GM21447 (cell line): ENCODE measurements around the gene C1orf50.
A peak's percentile ranks its signal among the peaks of the same experiment; 100 is the strongest.

Experiments
- ATAC-seq: cut with Tn5 transposase; IDR thresholded peaks from one replicate; pipeline ENCODE4 v1.9.1; 2021; ENCODE audit not compliant: unreplicated experiment

C1orf50 gene

GRCh38 chr1:42758641-42759040 lies 8.4 kb upstream of the C1orf50 start:
- ATAC-seq, result no peak

DNA sequence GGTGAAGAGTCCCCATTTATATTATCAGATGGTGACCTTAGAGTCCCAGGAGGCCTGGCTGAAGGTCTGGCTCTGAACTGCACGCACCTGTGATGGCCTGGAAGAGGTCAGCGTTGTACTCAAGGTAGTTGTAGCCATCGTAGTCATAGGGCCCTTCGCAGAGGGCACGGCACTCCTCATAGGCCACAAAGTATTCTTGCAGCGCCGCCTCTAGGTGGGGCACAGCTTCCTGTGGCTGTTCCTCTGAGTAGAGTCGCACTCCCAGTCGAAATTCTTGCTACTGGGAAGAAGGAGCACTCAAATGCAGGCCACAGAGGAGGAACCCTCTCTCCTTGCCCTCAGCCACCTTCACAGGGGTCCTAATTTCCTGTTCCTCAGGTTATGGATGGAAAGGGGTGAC lies 7.9 kb upstream of the C1orf50 start:
- no peak for ATAC-seq

DNA sequence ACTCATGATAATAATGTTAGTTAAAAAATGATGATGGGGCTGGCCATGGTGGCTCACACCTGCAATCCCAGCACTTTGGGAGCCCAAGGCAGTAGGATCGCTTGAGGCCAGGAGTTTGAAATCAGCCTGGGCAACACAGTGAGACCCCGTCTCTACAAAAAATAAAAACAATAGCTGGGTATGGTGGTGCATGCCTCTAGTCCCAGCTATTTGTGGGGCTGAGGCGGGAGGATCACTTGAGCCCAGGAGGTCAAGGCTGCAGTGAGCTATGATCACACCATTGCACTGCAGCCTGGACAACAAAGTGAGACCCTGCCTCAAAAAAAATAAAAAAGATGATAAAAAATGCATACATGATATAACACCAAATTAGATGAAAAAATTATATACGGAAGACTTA lies 5.5 kb upstream of the C1orf50 start:
- ATAC-seq, result no peak

DNA sequence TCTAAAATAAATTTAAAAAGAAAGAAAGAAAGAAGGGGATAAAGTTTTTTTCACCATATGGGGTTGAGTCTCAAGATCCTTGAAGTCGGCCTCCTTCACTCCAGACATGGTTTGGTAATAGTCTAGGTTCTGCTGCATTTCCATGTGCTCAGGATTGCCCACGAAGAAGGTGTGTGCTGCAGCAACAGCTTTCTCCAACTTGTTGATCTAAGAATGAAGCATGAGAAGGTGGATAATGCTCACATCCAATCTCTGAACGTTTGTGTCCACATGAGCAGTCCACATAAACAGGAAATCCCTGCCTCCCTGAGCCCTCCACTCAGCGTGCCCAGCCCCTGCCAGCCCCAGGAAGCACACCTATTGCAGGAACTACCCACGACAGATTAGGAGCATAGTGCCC lies 4.8 kb upstream of the C1orf50 start:
- no peak for ATAC-seq

- no peak for ATAC-seq
These were observed 1.8 kb upstream of the C1orf50 start for GRCh38 chr1:42765269-42765668.

GRCh38 chr1:42765832-42766740 lies 963 bp upstream of the C1orf50 start:
- ATAC-seq, result peak; percentile 27

GRCh38 chr1:42767510-42768000 lies 506 bp downstream of the C1orf50 start:
- peak; percentile 3 for ATAC-seq

- no peak for ATAC-seq
These were observed 1.1 kb downstream of the C1orf50 start for GRCh38 chr1:42768172-42768571.

GRCh38 chr1:42769811-42770210 lies 2.8 kb downstream of the C1orf50 start:
- no peak for ATAC-seq

DNA sequence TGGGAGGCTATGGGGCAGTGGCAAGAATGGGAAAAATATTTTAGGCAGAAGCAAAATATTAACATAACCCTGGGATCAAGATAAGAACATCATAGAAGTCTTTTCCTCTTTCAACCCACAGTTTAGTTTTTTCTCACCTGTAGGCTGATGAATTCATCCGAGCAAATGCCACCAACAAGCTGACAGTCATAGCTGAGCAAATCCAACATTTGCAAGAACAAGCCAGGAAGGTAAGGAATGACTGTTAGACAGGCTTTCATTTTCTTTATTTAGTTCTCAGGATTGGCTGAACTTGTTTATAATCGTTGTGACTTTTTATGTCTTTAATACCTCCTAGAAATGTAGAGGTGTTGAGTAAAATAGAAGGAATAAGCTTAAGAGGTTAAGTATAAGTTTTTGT lies 6.4 kb downstream of the C1orf50 start:
- ATAC-seq, result no peak

DNA sequence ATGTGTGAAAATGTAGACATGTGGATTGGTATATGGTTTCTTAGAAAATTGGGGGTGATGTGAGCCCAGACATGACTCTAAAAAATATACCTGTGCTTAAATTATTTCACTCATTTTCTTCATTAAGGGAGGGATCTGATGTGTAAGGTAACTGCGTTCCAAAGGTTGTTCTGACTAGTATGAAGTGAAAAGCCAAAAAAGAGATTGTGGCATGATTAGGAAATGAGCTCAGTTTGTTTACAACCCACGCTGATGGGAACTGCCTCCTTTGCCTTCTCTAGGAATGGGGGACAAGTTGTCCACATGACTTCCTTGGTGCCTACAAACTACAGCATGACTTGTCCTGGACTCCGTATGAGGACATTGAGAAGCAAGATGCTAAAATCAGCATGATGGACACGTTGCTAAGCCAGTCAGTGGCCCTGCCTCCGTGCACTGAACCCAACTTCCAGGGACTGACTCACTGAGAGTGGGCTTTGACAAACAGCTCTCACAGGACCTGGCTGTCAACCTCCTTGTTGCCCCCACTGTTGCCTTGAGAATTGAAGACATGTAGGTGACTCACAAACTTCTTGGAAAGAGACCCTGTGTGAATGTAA lies 8.0 kb downstream of the C1orf50 start:
- no peak for ATAC-seq

GRCh38 chr1:42776502-42776901 lies 9.5 kb downstream of the C1orf50 start:
- ATAC-seq, result no peak

DNA sequence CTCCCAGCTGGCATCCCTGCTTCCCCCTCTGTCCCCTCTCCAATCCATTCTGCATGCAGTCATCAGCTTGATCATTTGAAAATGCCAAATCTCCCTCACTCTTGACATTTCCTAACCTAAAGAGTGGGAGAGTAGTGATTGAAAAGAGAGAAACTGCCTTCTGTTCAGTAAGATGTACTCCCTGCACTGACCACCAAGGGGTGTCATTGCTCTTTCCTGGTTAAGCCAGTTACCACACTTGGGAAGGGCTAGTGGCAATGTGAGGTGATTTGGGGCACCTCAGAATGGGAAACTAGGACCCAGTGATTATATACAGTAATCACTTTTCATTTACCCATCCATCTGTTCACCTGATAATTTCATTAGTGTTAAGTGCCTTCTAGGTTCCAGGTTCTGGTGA lies 10.8 kb downstream of the C1orf50 start:
- ATAC-seq, result no peak

DNA sequence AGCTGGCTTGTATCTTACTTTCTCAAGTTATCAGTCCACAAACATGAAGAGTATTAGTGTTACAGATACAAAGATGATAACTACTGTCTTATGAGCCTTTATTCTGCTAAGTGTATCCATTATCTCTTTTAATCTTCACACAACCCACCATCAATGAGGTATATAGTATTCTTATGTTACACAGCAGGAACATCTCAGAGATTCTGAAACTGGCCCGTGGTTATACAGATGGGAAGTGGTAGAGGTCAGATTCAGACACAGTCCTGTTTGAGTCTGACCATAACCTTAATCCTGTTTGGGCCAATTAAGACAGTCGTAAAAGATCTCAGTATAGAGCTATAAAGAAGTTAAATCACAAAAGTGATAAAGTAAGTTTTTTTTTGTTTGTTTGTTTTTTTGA lies 12.7 kb downstream of the C1orf50 start:
- no peak for ATAC-seq

DNA sequence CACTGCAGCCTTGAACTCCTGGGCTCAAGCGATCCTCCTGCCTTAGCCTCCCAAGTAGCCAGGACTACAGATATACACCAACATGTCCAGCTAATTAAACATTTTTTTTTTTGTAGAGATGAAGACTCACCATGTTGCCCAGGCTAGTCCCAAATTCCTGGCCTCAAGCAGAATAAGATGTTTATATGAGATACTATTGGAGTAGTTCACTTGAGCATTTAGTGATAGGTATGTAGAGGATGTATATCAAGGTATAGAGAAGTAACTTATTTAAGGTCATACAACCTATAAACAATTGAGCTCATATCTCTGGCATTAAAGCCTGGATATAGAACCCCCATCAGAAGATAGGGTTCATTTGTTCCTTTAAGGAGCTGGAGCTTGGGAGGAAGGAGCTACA lies 13.1 kb downstream of the C1orf50 start:
- no peak for ATAC-seq

DNA sequence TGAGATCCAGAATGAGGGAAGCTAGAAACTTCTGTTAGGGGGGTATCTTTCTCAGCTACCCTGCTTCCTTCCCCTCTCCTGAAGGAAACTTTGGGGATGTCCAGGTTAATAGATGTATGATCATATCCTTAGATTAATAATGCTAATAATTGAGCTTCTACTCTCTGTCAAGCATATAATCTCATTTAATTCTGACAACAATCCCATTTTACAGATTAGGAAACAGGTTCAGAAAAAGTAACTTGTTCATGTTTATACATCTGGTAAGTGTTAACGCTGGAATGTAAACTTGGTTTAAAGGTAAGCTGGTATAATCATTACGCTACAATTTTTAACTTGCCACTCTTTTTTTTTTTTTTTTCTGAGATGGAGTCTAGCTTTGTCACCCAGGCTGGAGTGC lies 16.0 kb downstream of the C1orf50 start:
- no peak for ATAC-seq

DNA sequence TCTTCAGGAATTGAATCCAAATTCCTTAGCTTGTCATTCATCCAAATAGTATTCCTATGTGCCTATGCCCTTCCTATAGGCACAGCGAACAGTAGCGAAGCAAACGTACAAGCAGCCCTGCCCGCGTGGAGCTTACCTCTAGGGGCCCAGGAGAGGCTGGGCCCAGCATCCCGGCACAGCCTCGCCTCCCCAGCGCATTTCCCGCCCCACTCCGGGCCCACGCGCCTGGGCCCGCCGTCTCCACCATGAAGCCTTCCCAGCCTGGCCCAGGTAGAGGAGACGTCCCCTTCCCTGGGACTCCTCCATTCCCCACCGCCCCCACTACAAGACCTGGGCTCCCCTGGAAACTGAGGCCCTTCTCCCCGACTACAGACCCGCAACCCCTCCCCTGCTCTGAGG lies 17.5 kb downstream of the C1orf50 start:
- no peak for ATAC-seq

GRCh38 chr1:42784946-42785693 lies 18.1 kb downstream of the C1orf50 start, which contains the start of gene TMEM269:
TSS of gene TMEM269 (plus strand) at chr1:42784991. CDS start at chr1:42789894, 4,903 bp downstream.
- no peak for ATAC-seq

DNA sequence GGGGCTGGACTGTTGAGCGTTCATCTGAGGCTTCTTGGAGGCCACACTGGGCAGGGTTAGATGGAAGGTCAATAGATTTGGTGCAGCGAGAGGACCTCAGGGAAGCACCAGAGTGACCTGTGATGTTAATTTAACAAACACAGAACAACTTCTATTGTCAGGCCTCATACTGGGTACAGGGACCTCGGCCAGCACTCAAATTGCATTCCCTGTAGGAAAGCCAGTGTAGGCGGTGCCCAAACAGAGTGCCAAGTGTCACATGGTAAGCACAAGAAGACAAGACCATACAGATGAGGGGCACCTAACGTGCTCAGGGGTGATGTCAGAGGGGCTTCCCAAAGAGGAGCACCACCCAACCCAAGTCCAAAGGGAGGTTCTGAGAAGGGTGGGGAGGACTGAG lies 19.0 kb downstream of the C1orf50 start:
- ATAC-seq, result no peak

GRCh38 chr1:42788021-42788420 lies 21.0 kb downstream of the C1orf50 start:
- ATAC-seq, result no peak

- no peak for ATAC-seq
These were observed 26.8 kb downstream of the C1orf50 start for GRCh38 chr1:42793824-42794223.

GRCh38 chr1:42797414-42797813 lies 30.4 kb downstream of the C1orf50 start:
- ATAC-seq, result no peak
